Astrocyte of the cerebellum (primary cell): Measurements from ENCODE around the gene EIF2S2.
"Not testable (repeated sequence)": the region's sequence is repeated elsewhere in the genome, so short reads cannot be mapped to it uniquely, and the experiment has no call there.

Experiments
- DNase-seq: peaks from one replicate; pipeline ENCODE4 v3.0.0-alpha.2; 2011; ENCODE audit warnings: low read depth
- H3K4me3 ChIP-seq: 2 replicates; pipeline ENCODE4 v1.5.1; 2011; ENCODE audit warnings: mild to moderate bottlenecking, low read depth, low read length, moderate library complexity
- in situ Hi-C: cut with HindIII; loops from 2 replicates; pipeline ENCODE4 v1.10.0; 2017; ENCODE audit warnings: low sequenced_read_pairs
- TF ChIP-seq, protein P1 (sequence below): IDR thresholded peaks from 2 replicates; pipeline ENCODE4 v1.5.1; 2012; ENCODE audit warnings: low read length, low read depth, moderate library complexity, mild to moderate bottlenecking; ENCODE audit errors: missing control alignments

The EIF2S2 gene, protein sequence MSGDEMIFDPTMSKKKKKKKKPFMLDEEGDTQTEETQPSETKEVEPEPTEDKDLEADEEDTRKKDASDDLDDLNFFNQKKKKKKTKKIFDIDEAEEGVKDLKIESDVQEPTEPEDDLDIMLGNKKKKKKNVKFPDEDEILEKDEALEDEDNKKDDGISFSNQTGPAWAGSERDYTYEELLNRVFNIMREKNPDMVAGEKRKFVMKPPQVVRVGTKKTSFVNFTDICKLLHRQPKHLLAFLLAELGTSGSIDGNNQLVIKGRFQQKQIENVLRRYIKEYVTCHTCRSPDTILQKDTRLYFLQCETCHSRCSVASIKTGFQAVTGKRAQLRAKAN

GRCh38 chr20:34111702-34112599, at the start of gene EIF2S2:
TSS of gene EIF2S2 (minus strand) at chr20:34112243. CDS start at chr20:34112110, 133 bp downstream.
- in situ Hi-C loops = no loop called here
- peak within 1 kb of the TSS; percentile 97 for H3K4me3 ChIP-seq
- peak; percentile 94 for DNase-seq
- TF ChIP-seq, protein P1, sequence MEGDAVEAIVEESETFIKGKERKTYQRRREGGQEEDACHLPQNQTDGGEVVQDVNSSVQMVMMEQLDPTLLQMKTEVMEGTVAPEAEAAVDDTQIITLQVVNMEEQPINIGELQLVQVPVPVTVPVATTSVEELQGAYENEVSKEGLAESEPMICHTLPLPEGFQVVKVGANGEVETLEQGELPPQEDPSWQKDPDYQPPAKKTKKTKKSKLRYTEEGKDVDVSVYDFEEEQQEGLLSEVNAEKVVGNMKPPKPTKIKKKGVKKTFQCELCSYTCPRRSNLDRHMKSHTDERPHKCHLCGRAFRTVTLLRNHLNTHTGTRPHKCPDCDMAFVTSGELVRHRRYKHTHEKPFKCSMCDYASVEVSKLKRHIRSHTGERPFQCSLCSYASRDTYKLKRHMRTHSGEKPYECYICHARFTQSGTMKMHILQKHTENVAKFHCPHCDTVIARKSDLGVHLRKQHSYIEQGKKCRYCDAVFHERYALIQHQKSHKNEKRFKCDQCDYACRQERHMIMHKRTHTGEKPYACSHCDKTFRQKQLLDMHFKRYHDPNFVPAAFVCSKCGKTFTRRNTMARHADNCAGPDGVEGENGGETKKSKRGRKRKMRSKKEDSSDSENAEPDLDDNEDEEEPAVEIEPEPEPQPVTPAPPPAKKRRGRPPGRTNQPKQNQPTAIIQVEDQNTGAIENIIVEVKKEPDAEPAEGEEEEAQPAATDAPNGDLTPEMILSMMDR = no peak

GRCh38 chr20:34157697-34158096, 45.7 kb upstream of the EIF2S2 start:
- DNase-seq, H3K4me3 ChIP-seq, in situ Hi-C loops: not testable (repeated sequence)

DNA sequence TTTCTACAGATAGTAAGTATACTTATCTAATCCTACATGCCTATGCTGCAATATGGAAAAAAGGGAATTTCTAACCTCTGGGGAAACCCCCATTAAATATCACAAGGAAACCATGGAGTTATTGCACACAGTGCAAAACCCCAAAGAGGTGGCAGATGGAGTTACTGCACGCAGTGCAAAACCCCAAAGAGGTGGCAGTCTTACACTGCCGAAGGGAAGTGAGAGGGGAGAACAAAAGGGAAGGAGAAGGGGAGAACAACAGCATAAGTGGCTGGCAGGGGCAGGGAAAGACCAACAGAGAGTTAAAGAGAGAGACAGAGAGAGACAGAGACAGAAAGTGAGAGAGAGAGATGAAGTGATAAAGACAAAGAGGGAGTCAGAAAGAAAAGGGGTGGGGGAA, 43.8 kb upstream of the EIF2S2 start:
- no peak overlapping the region for H3K4me3 ChIP-seq

GRCh38 chr20:34153169-34153568, 41.1 kb upstream of the EIF2S2 start:
- H3K4me3 ChIP-seq, DNase-seq, in situ Hi-C loops: not testable (repeated sequence)

More for the DNA sequence above, 43.8 kb upstream of the EIF2S2 start:
- DNase-seq = no peak
- in situ Hi-C loops = no loop called here
- TF ChIP-seq, protein P1 = no peak

- H3K4me3 ChIP-seq, DNase-seq, in situ Hi-C loops: not testable (repeated sequence)
Observed at GRCh38 chr20:34152073-34152472, 40.0 kb upstream of the EIF2S2 start.

DNA sequence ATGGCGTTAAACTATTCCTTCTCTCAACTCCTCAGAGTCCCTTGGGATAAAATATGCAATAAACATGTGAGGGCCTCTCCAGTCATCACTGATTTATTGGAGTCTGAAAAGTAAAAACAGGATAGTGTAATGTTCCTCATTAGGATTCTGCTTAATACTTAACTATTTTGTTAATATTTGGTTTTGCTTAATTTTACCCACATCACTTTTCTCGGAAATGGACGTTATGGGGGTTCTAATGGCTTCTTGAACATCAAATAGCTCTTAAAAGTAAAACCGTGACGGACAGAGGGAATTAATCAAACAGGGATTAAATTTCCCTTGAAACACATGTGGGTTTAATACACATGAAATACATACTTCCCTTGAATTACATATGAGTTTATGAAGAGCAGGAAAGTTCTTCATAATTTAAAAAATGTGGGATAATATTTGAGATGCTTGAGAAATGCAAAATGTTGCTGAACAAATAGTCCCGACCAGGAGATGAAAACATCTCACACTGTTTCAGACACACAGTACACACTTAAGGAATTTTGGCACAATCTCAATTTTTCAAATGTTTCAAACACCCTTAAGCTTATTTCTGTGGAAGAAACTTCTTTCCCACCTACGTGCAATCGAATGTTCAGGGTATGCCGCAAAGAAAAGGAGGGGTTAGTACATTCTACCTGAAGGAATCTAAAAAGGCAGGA, 38.4 kb upstream of the EIF2S2 start:
- in situ Hi-C loops = no loop called here
- TF ChIP-seq, protein P1 = no peak
- DNase-seq = no peak
- H3K4me3 ChIP-seq = no peak overlapping the region

DNA sequence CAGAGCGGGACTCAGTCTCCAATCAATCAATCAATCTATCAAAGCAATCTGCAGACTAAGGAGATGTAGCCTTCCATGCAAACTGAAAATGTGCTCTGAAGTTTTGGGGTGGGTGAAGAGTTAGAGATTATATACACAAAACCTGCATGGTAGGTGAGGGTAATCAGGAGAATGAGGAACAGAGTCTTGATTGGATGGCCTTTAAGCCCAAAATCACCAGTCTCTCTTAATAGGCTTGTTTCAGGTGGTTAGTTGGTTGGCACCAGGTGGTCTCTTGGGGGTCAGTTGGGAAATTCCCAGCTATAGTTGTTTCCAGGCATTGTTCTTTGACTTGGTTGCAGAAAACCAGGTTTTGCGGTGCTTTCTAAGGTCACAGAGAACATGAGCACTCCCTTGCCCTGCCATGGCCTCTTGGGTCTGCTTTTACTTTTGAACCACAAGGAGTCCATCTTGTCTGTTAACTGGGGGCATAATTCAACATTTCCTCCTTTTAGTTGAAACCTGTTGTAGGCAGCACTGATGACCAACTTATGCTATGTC, 33.3 kb upstream of the EIF2S2 start:
- H3K4me3 ChIP-seq = no peak overlapping the region
- TF ChIP-seq, protein P1 = no peak
- in situ Hi-C loops = no loop called here
- no peak for DNase-seq
